NCI-H2171 (cell line): ENCODE data around the gene ARPP21.
A peak's percentile ranks its signal among the peaks of the same experiment; 100 is the strongest.

ENCODE experiments used
- DNase-seq: peaks from one replicate; lab custom pipeline; 2025; lab: John Stamatoyannopoulos, UW

The ARPP21 gene

DNA sequence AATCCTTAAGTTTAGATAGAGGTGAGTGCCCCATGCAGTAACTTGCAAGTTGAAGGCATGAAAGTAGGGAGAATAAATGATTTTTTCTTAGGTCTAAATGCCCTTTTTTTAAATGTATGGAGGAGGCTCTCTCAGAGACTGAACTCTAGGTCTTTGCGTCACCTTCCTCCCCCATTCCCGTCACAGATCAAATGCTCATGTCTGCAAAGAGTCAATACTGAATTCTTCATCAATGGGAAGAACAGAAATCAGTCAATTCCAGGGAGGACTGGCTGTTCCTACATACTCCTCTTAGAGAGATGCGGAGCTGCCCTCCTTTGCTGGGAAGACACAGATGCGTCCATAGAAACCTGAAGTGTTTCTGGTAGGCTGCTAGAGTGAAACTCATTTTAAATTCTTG lies 98.2 kb downstream of the ARPP21 start:
- no peak for DNase-seq

DNA sequence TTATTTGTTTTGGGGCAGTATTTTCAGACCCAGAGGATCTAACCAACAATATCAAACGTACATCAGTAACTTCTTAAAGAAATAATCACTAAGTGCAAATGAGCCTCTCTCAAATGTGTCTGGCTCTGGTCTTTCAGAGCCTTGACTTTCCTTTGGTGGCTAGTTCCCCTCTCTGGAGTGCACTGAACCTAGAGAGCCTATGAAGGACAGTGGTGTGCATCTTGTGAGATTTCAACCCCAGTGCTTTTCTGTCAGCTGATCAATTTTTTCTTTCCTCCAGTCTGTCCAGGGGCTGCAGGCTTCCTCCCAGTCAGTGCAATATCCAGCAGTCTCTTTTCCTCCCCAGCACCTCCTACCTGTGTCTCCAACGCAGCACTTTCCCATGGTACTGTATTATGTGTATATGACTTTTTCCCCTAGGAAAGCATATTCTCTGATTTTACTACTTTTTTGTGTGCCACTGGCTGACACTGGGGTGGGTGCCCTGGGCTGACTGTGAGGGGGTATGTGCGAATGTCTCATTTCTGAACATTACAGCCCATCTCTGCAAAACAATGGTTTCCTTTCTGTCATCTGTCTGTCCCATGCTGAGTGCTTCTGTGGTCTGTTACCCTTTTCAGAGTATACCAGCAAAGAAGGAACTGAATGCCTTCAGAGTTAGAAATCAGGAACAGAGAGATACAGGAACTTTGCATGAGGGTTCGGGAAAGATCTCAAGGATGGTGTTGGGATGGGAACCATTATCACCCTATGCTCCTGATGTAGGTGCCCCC lies 98.8 kb downstream of the ARPP21 start:
- no peak for DNase-seq

DNA sequence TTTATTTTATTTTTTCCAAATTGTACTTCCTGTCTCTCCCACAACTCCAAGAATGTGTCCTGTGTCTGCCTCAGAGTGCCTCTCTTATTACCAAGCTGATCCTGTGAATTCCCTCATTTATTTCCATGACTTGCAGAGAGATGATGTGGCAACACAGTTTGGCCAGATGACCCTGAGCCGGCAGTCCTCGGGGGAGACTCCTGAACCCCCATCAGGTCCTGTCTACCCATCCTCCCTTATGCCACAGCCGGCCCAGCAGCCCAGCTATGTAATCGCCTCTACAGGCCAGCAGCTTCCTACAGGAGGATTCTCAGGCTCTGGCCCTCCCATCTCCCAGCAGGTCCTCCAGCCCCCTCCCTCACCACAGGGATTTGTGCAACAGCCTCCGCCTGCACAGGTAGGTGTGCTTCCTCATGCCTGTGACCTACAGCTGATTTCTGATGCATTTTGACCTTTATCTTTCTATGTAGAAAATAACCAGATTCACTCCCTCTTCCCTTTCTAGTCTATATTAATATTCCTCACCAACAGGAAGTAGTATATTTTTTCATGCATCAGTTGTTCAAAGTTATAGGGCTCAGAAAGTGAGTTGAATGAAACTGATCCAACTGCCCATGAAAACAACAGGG lies 100.0 kb downstream of the ARPP21 start:
- no peak for DNase-seq

DNA sequence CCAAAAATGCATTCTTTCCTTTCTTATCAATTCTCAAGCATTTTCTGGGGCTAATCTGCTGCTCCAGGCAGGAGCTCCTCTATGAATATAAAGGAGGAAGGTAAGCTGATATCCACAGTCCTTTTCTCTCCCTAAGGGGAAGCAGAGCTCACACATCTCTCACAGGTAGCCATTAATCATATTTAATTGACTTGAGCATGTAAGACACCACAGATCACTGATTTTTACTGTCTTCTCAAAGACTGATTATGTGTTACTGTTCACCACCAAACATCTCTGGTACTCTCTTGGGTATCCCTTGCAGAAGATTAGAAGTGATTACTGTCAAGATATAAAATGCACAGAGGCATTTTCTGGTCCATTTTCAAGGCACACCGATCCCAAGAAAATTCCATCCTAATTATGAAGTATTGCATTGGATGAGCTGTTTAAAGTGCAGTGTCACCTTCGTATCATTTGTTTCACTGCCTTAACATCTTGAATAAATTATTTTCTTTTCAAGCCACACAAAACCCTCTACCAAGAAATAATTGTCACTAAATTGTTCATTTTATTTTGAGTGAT lies 100.7 kb downstream of the ARPP21 start:
- DNase-seq: peak; percentile 24

DNA sequence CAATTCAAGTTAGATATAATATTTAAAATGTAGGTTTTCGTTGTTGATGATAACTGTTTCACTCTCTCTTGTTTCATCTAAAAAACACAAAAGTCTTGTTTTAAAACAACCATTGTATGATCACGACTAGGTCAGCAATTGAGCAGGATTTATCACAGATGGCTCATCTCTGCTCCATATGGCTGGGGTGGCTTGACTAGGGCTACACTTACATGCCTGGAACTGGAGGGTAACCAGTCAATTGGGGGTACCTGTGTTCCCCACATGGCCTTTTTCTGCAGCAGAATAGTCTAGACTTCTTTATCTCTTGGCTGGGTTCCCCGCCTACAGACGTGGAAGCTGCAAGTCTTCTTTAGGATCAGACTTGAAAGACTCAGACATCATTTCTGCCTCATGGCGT lies 103.9 kb downstream of the ARPP21 start:
- DNase-seq: no peak

DNA sequence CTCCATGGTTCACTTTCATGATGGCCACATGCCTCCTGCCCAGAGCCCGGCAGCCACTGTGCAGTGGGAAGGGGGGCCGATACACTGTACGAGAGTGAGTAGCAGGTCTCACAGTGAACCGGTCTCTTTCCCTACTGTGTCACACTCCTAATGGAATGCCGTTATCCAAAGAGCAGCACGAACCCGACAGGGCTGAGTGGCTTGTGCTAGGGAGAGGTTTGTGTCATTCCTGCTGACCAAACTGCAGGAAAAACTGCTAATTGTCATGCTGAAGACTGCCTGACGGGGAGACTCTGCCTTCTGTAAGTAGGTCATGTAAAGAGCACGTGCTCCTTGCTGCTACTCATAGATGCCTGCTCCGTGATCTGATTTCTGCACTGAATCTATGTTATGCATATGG lies 105.1 kb downstream of the ARPP21 start:
- no peak for DNase-seq

DNA sequence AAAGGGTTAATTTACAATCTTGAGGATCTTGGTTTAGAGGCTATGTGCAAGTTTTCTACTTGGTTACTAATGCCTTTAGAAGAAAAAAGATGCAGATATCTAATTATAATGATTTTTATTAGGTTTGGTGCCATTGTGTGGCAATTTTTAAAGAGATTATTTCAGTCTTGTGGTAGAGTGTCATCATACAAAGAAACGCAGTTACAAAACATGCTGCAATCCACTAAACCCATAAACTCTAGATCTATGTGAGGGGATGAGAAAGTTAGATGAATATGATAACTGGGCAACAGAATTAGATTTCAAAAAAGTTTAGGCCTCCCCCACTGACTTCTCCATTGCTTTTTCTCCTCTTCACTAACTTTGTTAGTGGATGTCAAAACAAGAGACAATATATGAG lies 106.0 kb downstream of the ARPP21 start:
- DNase-seq: no peak

DNA sequence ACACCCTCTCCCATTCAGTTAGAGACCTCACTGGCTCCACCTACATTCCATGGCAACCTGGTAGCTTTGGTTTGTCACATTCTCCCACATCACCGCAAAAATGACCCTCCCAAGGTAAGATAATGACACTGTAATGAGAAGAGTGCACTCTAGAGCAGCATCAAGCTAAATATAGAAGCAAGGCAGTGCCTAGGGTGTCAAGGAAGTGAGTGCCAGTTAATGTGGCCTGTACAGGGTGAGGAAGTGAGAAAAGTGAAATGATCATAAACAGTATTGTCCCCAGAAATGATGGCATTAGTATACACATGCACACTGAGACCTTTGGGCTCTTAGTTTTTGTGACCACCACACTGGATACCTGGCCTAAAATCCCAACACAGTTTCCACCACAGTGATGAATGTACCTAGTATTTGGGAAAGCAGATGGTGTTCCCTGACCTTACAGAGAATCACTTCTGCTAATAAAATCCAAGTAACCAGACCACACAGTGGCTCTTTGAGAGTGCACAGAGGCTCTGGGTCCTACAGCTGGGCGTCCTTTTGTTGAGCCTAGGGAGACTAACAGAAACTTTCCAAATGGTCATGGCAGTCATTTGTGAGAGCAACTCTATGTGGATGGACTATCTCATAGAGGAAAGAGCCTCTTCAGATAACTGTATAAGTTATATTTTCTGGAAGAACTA lies 106.6 kb downstream of the ARPP21 start:
- no peak for DNase-seq

DNA sequence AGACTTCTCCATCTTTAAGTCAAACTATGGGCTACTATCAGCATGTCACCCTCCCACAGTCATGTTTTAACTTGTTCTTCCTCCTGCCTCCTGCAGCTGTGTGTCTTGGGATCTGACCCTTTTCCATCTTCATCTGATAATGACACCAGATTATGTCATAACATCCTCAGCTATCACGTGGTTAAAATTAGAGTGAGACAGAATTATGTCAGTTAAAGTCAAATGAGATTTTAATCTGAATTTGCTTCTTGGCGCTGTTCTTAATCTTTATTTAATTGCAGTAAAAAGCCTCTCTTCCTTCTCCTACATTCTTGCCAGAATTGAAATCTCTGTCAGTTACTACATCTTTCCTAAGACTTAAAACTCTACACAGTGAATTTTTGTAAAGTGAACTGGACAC lies 107.2 kb downstream of the ARPP21 start:
- DNase-seq: no peak

DNA sequence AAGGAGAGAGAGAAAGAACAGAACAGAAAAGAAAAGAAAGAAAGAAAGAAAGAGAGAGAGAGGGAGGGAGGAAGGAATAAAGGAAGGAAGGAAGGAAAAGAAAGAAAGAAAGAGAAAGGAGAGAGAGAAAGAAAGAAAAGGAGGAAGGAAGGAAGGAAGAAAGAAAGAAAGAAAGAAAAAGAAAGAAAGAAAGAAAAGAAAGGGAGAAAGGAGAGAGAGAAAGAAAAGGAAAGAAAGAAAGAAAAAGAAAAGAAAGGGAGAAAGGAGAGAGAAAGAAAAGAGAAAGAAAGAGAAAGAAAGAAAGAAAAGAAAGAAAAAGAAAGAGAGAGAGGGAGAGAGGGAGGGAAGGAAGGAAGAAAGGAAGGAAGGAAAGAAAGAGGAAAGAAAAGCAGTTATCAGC lies 108.8 kb downstream of the ARPP21 start:
- DNase-seq: no peak

DNA sequence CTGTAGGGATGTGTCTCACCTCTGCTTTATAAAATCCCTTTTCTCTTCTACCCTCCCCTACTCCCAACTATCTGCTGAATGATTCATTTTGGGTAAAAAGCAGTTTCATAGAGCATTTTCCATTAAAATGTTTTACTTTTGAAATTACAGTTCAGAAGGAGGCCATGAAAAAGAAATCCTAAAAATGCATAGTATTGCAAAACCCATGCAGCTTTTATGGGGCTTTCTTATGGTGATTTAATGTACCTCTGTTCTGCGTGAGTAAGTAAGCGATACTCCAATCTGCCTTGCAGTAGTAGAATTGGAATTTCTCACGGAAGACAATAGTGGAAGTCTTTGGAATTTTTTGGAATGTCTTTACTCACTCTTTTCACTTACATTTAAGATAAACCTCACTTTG lies 111.9 kb downstream of the ARPP21 start:
- DNase-seq: no peak

DNA sequence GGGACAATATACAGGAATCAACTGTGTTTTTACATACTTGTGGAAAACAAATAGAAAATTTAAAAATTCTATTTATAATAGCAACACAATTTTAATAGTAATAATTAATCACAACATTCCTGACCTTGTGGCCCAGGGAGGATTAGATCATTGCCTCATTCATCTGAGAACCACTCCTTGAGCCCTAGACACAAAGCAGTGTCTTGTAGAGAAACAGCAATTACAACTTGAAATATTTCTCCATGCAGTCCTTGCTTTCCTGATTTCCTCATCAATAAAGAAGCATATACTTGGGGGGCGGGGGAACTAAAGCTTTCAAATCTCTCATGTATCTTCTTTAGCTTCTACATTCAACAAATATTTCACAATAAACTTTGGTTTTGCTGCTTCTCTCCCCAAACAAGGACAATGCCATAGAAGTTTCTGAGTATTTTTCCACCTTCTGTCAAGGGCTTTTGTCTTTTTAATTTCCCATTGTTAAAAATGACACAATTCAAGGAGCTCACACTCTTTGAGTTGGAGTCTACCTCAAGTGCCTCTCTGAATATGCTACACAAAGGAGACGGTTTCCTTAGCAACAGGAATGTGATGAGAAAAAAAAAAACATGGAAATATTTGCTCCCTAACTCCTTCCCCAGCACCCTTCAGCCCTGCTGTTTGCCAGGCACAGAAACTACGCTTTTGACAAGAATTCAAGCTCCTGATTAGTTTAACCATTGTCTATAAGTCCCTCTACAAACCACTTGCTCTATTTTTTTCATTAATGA lies 118.8 kb downstream of the ARPP21 start:
- DNase-seq: no peak

DNA sequence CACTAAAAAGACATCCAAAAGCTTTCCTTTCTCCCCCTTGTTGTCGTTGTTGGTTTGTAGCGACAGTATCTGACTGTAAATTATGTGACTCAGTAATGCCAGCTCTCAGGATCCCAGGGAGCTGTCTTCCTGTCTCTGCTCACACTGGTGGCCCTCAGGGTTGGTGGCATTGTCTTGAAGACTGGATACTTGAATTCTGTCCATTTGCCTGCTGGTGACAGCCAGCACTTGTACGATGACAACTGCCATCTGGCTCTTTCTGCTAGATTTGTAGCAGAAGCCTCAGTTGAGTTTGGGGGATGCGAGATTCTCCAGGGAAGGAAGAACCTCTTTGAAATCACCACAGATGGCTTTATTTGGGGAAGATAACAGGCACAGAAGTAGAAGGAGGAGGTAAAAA lies 120.8 kb downstream of the ARPP21 start:
- DNase-seq: peak; percentile 21

DNA sequence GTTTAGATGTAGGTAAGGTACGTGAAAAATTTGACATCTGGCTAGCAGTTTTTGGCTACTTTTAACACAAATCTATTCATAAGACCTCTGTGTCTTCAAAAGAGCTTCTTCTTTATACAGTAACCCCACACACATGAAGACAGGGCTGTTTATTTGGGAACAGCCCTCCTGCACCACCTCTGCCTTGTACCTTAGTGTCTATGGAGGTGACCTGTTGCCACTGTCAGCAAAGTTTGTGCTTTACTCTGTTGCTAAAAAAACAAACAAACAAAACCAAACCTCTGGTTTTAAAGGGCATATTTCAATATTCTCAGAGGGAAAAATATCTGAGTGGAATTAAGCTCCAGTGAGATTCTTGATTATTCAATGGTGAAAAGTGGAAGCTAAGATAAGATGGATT lies 122.0 kb downstream of the ARPP21 start:
- no peak for DNase-seq

DNA sequence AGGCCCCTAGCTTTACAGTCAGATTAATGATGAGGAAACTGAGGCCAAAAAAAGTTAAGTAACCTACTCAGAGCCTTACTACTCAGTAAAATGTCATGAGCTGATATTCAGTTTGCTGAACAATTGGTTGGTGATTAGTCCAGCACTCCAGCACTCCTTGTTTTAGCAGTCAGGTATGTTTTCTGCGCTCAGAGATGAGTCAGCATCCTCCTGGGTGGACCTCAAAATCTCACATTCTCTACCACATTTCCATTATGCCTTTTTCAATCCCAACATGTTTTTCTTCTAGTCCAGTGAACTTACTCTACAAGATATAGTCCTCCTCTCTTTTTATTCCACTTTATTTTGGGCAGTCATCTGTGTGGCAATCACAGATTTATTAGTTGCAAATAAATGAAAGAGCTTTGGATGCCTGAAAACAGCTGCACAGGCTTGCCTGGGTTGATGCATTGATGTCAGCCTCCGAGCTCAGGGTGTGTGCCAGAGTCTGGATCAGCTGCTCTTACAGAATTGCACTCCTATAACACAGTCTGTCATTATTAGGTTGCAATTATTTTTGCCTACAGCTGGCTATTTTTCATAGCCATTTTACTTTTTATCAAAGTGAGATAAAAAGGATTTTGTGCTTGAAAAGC lies 133.2 kb downstream of the ARPP21 start:
- peak; percentile 4 for DNase-seq

DNA sequence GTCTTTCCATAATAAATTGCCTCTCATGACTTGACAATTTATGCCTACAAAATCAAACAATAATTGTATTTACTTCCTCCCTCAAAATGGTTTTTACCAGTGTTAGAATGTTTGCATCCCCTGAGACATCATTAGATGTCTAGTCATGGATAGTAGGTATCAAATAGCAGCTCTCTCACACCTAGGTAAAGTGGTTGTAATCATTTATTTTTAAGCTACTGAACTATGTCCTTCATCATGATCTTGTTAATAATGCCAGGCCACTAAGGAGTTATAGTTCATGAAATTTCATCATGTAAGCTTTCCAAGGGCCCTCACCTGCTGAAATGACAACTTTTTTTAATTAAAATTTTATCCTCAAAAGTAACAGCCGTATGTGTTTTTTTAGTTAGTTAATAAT lies 134.1 kb downstream of the ARPP21 start:
- DNase-seq: peak; percentile 2

DNA sequence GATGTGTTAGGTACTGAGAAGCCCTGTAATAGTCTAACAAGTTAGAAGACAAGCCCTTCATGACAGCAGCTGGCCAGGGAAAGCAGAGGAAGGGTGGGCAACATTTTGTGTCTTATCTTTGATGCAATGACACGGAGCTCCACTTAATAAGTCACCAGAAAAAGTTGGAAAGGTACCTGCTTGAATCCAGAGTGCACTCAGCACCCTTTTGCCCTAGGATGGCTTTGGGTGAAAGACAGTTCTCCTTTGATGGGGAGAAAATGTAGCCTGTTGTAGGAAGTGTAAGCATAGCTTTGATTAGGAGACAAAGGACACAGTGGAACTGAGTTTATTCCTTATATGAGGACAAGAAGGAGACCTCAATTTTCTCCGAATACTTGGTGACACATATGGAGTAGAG lies 137.0 kb downstream of the ARPP21 start:
- DNase-seq: no peak

DNA sequence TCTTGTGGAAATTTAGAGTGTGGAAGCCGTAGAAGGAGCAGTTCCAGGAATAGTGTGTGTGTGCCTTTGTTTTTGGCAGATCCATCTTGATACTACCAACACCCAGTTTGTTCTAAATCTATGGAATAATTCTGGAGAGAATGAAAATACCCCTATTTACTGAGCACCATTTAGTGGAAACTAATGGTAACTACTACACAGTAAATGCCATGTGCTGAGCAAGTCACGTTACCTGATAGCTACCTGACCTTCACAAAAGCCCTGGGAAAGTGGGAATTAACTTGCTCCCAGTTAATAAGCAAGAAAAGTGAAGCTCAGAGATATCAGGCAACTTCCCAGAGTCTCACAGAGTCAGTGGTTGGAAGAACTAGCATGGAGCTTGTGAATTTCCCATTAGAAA lies 137.7 kb downstream of the ARPP21 start:
- DNase-seq: no peak

DNA sequence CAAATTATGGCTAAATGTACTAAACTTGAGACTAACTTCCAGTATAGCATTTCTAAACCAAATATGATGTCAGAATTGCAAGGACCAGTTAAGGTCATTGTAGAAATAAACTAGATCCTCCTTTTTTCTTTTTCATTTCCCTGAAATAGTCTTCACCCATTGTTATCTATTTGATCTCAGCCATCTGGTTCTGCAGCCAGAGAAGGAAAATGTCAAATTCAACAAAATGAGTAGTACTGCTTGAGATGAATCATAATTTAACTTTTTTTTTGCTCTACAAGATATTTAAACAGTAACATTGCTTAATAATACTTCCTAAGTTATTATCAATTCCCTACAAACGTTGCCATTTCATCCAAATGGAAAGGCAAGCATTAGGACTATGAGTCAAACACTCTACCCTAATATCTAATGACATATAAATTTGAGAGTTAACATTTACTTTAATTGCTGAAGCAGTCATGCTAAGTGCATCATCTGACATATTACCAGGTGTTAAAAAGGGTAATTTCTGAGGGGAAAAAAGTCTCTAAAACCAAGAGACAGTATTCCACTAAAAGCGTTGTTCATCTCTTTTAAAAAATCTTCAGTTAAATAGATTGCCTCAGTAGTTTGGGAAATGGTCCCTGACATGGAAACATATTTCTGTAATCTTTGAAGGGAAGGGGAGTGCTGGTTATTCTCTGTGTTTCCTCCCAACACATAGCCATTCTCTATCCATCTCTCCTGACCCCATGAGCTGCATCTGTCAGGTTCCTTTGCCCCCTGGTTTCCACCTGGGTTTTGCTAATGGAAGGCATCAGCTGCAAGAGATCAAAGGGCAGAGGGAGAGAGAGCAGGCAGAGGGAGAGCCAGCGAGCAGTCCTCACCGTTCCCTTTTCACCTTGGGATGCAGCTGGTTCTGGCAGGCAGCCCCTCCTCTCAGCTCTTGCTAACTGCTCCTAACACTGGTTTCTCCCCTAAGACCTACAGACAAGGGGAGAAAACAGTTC lies 138.5 kb downstream of the ARPP21 start:
- no peak for DNase-seq

DNA sequence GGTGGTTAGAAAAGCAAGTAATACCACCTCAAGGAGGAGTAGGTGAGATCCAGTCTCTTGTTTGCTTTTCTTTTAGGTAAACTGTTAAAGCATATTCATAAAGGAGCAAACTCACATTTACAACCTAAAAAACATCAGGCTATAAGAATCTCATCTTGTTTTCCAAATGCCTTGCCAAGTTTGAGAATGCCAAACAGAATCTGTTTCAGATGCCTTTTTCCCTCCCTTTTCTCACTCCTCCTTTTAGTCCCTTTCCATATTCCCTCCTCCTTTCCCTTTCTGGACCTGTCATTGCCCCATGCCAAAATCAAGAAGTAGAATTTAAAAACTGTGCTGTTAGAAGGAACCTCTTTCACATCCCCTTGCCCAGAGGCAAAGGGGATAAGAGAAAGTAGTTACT lies 140.3 kb downstream of the ARPP21 start:
- DNase-seq: no peak

DNA sequence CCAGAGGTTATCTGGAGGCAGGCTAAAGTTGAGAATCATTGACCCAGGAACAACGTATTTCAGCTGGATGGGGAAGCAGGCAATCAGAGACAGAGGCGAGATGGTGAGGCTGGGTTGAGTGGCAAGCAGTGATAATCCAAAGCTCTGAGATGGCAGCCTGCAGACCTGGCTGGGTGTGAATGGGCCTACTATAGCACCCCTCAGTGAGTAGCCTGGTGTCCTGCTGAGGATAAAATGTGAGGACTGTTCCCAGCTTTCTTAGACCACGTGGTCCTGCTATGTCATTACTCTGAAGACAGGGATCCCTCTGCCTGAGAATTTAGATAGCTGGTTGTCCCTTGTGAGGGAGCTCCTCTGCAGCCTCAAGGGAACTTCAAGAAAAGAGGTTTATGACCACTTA lies 141.5 kb downstream of the ARPP21 start:
- no peak for DNase-seq
